ENCODE results near the gene BRD1.

- TF ChIP-seq CTCF (IDR thresholded peaks at IDR 0.05) (no peak), POLR2A (IDR thresholded peaks at IDR 0.05) (no peak)
These were observed 80.5 kb downstream of the BRD1 start for GRCh38 chr22:49747130-49747529.

Measured in uterus (tissue), 2 donors.